Metanephros (tissue), 1 donor: Measurements from ENCODE around the gene GALNT15. TPM values are rescaled to one million over a fixed set of nuclear protein-coding genes. Genes with fewer than 3 reads are reported as not detected.

ENCODE experiments used
- total RNA-seq: library from RNA; depleted of rRNA; stranded (reverse); fragments of >200 nt; gene quantifications from one replicate; pipeline ENCODE4 v1.2.3, GENCODE V29; 2014

Gene GALNT15, protein sequence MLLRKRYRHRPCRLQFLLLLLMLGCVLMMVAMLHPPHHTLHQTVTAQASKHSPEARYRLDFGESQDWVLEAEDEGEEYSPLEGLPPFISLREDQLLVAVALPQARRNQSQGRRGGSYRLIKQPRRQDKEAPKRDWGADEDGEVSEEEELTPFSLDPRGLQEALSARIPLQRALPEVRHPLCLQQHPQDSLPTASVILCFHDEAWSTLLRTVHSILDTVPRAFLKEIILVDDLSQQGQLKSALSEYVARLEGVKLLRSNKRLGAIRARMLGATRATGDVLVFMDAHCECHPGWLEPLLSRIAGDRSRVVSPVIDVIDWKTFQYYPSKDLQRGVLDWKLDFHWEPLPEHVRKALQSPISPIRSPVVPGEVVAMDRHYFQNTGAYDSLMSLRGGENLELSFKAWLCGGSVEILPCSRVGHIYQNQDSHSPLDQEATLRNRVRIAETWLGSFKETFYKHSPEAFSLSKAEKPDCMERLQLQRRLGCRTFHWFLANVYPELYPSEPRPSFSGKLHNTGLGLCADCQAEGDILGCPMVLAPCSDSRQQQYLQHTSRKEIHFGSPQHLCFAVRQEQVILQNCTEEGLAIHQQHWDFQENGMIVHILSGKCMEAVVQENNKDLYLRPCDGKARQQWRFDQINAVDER
- 9.9 TPM for total RNA-seq

GRCh38 chr3:16174389-16174788 is at the start of gene GALNT15:
TSS of gene GALNT15 (plus strand) at chr3:16174680. CDS start at chr3:16175152, 472 bp downstream.

GRCh38 chr3:16264708-16265454 is 90.4 kb downstream of the GALNT15 start, which contains the start of the genes DPH3 and OXNAD1:
TSS of gene DPH3 (minus strand) at chr3:16264943. CDS start at chr3:16264876, 67 bp downstream.
TSS of gene OXNAD1 (plus strand) at chr3:16265212. CDS start at chr3:16270953, 5,741 bp downstream.

Other genes starting within 250 kb of the GALNT15 start
- gene DPH3, start 90.3 kb downstream of the GALNT15 start, total RNA-seq: 9.9 TPM
- 36.7 TPM for gene OXNAD1, start 90.5 kb downstream of the GALNT15 start, total RNA-seq